ENCODE results near the gene CDH23.
A peak's percentile ranks its signal among the peaks of the same experiment; 100 is the strongest.

The CDH23 gene

DNA sequence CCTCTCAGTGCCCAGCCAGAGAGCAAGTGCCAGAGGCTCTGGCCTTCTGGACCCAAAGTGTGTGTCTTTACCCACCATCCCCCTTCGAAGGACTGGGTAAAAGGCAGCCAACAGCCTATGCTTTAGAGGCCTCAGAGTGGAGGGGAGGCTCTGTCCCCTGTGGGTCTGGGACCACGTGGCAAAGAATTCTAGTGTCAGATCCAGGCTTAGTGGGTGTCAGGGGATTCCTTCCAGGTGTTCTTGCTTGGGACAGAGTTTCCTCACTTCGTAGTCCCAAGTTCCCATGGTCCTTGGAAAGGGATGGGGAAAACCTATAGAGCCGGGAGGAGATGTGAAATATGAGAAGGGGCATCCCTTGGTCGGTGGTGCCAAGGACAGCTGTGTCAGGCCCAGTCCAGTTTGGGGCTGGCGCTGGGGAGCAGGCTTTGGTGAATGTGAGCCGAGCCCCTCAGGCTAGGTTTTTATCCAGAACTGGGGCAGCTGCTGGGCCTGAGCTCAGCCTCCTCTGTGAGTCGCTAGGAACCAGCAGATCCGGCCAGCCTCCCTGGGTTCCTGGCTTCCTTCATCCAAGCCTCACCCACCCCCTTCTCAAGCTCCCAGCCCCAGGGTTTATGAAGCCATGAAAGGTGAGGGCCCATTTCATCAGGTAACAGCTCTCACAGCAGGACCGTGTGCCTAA, 251.7 kb downstream of the CDH23 start:
- DNase-seq: no peak

DNA sequence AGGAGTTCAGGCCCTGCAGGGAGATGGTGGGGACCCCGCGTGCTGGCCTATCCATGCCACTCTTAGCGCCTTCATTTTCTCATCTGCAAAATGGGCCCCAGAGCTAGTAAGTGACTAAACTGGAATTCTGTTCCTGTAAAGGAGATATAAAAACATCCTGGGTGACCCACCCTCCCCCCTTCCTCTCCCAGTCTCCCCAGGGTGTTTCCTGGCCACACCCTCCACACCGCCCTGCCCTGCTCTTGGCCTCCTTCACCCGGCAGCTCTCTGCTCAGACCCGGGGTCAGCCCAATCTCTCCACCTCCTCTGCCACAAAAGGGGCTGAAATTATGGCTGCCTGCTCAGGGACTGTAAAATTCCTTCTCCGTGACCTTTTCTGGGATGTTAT, 252.2 kb downstream of the CDH23 start:
- no peak for DNase-seq

GRCh38 chr10:71649631-71650030, 252.9 kb downstream of the CDH23 start:
- DNase-seq: no peak

GRCh38 chr10:71650397-71650796, 253.7 kb downstream of the CDH23 start:
- DNase-seq: no peak

DNA sequence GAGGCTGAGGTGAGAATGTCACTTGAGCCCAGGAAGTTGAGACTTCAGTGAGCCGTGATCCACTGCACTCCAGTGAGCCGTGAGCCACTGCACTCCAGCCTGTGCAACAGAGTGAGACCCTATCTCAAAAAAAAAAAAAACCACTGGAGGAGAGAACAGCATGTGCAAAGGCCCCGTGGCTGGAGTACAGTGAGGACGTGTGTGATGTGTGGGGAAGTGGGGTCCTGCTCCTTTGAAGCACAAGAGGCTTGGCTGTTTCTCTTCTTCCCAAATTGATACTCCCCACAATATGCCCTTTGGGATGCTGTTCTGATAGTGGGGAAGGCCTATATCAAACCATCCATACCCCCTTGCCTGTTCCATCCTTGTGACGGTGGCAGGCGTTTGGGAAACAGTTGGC, 254.7 kb downstream of the CDH23 start:
- DNase-seq: no peak

DNA sequence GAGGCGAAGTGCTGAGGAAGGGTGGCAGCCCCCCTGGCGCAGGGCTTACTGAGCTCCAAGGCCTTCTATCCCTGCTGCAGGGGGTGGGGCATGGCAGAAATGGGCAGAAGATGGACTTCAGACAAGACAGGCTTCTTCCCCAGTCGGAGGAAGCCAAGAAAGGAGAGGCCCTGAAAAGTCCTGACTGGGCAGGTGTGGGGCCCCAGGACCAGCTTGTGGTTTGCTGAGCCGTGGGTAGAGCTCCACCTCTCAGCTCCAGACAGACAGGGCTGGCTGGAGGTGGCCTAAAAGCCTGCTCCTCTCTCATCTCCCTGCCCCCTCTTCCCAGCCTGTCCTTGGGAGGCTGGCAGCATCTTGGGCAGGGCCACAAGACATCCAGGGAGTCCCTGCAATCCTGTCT, 255.2 kb downstream of the CDH23 start:
- DNase-seq: no peak

- no peak for DNase-seq
Measured at GRCh38 chr10:71653044-71653443, 256.3 kb downstream of the CDH23 start.

- no peak for DNase-seq
Measured at GRCh38 chr10:71656220-71656619, 259.5 kb downstream of the CDH23 start.

DNA sequence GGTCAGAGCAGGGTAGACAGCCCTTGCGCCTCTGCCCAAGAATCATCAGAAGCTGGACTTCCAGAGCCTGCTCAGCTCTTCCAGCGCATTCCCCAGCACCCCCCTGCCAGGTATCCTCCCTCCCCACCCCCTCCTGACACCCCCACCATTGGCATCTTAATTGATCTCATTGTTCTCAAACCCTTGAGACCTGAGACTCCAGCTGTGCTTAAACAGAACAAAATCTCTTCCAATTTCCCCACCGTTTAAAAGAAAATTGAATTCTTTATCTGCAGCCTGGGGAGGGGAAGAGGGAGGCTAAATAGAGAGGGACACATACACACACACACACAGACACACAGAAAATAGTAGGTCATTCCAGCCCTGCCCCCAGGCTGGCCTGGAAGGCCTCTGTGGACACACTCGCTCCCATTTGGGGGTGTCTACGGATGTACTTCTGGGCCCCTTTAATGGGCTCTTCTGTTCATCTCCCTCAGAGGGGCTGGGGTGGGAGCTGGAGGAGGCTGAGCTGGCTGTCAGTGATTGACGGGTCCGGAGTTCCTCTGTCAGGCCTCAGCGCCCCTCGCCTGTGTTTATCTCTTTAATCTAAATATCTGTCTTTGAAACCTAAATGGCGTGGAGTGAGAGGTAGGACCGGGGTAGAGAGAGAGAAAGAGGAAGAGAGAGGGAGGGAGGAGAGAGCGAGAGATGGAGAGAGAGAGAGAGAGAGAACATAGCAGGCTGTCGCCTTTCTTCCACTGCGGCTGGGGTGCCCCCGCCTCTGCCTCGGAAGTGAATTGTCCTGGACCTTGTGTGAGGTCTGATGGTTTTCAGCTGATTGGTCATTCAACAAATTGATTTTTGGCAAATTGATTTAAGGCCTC, 261.1 kb downstream of the CDH23 start:
- no peak for DNase-seq

DNA sequence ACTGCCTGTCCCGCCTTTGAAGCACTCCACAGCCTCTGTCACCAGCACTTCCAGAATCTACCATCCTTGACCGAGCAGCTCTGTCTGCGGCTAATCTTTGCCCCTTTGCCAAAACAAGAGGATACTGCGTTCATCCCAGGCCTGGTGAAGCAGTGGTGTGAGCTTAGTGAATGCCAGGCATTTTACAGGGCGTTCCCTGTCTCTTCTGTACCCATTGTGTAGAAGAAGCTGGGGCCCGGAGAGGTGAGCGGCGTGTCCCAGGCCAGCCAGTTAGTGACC, 261.7 kb downstream of the CDH23 start:
- no peak for DNase-seq

GRCh38 chr10:71659111-71659634, 262.5 kb downstream of the CDH23 start:
- DNase-seq: no peak

DNA sequence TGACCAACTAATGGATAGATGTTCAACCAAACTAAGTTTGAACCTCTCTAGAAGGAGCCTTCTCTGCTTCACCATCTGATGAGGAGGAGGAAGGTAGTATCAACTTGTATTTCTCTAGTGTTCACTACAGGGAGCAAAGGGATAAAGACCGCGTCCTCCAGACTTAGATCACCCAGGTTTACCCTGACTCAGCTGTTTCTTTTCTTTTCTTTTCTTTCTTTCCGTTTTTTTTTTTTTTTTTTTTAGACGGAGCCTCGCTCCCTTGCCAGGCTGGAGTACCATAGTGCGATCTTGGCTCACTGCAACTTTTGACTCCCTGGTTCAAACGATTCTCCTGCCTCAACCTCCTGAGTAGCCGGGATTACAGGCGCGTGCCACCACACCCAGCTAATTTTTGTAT, 263.0 kb downstream of the CDH23 start:
- DNase-seq: no peak

- no peak for DNase-seq
Measured at GRCh38 chr10:71660313-71660712, 263.6 kb downstream of the CDH23 start.

GRCh38 chr10:71661060-71661622, 264.4 kb downstream of the CDH23 start:
- no peak for DNase-seq

- no peak for DNase-seq
Measured at GRCh38 chr10:71661779-71662336, 265.1 kb downstream of the CDH23 start.

DNA sequence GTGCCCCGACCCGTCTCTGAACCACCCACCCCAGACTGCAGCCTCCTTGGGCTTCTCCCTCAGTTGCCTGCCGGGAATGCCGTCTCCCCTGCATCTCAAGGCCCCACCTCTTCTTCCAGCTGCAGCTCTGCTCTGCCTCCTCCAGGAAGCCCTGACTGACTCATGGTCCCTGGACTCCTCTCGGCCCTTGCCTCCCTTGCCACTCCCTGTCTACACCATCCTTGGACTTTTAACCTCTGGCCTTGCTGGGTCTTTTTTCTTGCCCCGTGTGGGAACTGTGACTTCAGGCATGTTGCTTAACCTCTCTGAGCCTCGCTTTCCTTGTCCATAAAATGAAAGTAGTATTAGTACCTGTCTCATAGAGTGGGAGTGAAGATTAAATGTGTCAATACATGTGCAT, 266.6 kb downstream of the CDH23 start:
- DNase-seq: no peak

- no peak for DNase-seq
Measured at GRCh38 chr10:71664585-71664984, 267.9 kb downstream of the CDH23 start.

DNA sequence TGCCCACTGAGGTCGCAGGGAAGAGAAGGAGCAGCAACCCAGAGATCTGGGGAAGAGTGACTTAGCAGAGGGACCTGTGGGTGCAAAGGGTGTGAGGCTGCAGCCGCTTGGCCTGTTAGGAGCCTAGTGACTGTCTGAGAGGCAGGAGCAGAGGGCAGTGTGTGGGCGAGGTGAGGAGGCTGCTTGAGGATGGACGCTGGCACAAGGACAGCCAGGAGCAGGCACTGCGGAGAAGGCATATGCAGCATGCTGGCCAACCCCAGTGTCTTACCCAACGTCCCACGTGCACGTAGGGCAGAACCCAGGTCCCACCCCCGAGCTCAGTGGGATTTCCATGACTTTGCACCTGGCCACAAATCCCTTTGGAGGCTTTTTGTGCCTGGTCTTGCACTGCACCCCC, 268.7 kb downstream of the CDH23 start:
- DNase-seq: no peak

DNA sequence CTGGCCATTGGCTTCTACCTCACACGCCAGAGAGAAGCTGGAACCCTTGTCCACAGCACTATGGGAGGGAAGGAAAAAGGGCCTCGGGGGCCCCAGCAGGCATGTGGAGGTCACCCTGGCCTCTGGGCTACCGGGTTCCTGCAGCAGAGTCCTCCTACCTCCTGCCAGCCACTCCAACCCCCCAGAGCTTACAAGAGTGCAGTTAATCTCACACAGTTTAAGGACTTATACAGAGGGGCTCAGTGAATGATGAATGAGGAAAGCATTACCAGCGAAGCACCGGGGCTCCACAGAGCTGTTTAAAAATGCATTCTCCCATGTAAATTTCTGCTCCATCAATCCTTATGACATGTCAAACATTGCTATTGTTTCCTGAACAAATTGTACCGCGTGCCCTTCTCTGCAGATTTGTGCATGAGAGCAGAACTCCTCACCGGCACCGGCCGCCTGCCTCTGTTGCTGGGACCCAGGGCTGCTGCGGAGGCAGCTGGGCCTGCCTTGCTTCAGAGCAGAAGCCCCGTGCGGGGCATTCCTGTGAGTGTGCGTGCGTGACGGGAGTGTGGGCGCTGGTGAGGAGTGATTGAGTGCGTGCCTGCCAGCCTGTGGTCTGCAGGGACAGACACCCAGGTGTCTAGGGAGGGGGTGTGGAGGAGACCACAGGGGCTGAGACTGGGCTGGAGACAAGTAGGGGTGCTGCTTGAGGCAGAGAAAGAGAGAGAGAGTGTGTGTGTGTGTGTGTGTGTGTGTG, 270.1 kb downstream of the CDH23 start:
- peak; percentile 9 for DNase-seq

- no peak for DNase-seq
Measured at GRCh38 chr10:71667387-71667752, 270.6 kb downstream of the CDH23 start.

DNA sequence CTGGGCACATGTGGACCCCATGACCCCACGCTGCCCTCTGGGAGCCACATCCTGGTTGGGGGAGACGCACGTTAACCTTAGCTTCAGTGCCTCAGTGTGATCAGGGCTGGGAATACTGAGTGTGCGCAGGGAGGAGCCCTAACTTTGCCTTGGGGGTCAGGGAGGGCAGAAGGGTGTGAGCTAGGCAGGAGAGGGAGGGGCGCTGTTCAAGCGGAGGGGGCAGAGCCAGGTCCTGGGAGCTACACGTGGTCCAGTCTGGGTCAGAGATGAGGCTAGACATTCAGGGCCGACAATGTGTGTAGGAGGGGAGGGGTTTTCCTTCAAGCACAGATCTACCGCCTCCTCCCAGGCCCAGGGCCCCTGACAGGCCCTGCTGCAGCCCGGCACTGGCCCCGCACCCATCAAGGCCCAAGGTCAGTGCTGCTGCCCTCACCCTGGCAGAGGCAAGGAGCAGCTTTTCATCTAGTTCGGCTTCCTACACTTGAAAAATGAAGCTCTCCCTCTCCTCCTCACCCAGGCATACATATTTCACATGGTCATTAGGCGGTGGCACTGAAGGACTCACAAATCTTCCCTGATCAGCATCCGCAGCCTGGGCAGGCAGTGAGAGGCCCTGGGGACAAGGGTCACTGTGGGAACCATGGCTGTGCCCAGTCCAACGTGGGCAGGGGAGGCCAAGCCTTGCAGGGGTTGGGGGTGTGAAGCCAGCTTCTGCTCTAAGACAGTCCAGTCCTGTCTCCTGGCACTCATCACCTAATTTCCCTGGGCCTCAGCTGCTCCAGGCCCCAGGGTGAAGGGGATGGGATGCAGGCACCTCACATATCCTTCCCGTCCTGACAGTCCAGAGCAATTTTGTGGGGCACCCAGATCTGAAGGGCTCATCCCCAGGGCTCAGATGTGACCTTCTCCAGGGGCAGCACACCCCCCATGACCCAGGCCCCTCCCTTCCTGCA, 275.6 kb downstream of the CDH23 start:
- no peak for DNase-seq
